SU-DHL-6 (cell line): ENCODE results near the gene SLC17A8.

ENCODE experiments used
- H2AFZ ChIP-seq: fragments of 200-600 bp; sonication (generic); 2 replicates; pipeline ENCODE4 v1.6.1; 2014; ENCODE audit warnings: low read depth, mild to moderate bottlenecking, moderate library complexity, mixed read lengths, antibody characterized with exemption, low read length; ENCODE audit not compliant: severe bottlenecking
- H3F3A ChIP-seq: fragments of 200-600 bp; shearing (Covaris generic); 2 replicates; pipeline ENCODE4 v1.6.0; 2016; ENCODE audit warnings: antibody characterized with exemption, mild to moderate bottlenecking; ENCODE audit not compliant: insufficient read depth
- H3K27ac ChIP-seq: fragments of 200-600 bp; sonication (generic); 2 replicates; pipeline ENCODE4 v1.5.1; 2016; ENCODE audit warnings: low read depth, mild to moderate bottlenecking, low read length, moderate library complexity, mixed read lengths
- H3K27me3 ChIP-seq: fragments of 200-600 bp; sonication (generic), shearing (Covaris generic); 2 replicates; pipeline ENCODE4 v1.6.0; 2014; ENCODE audit warnings: mild to moderate bottlenecking, low read length
- H3K36me3 ChIP-seq: fragments of 200-600 bp; sonication (generic); 2 replicates; pipeline ENCODE4 v1.6.1; 2014; ENCODE audit warnings: mild to moderate bottlenecking, low read length, mixed read lengths
- H3K4me2 ChIP-seq: fragments of 300-600, 200-600 bp; shearing (Covaris generic), sonication (generic); 2 replicates; pipeline ENCODE4 v1.6.0; 2014; ENCODE audit warnings: low read length, low read depth, mild to moderate bottlenecking; ENCODE audit not compliant: poor library complexity, severe bottlenecking
- H3K4me3 ChIP-seq: fragments of 200-600 bp; sonication (generic); 2 replicates; pipeline ENCODE4 v1.5.1; 2014; ENCODE audit warnings: antibody characterized with exemption, low read length, mild to moderate bottlenecking, mixed read lengths; ENCODE audit not compliant: insufficient read depth, poor library complexity, severe bottlenecking
- H3K79me2 ChIP-seq: fragments of 200-600 bp; sonication (generic); 2 replicates; pipeline ENCODE4 v1.6.1; 2014; ENCODE audit warnings: mild to moderate bottlenecking, low read length, moderate library complexity; ENCODE audit not compliant: insufficient read depth
- H3K9ac ChIP-seq: fragments of 200-600 bp; sonication (generic); 2 replicates; pipeline ENCODE4 v1.7.0; 2014; ENCODE audit warnings: mild to moderate bottlenecking, low read length
- H3K9me2 ChIP-seq: fragments of 200-600 bp; sonication (generic); replicated peaks from 2 replicates; pipeline ENCODE4 v1.6.1; 2014; ENCODE audit warnings: low read length; ENCODE audit not compliant: insufficient read depth
- H3K9me3 ChIP-seq: fragments of 200-600 bp; sonication (generic); 2 replicates; pipeline ENCODE4 v1.6.1; 2014; ENCODE audit warnings: low read length, mixed read lengths; ENCODE audit not compliant: insufficient read depth
- H4K20me1 ChIP-seq: fragments of 200-600 bp; sonication (generic); 2 replicates; pipeline ENCODE4 v1.6.1; 2014; ENCODE audit warnings: low read depth, mild to moderate bottlenecking, antibody characterized with exemption, low read length, moderate library complexity, mixed read lengths
- EZH2phosphoT487 ChIP-seq: fragments of 200-600 bp; sonication (generic), shearing (Covaris generic); conservative IDR thresholded peaks from 2 replicates; pipeline ENCODE4 v1.6.1; 2018; ENCODE audit warnings: mild to moderate bottlenecking, antibody characterized with exemption, low read length, moderate library complexity, mixed read lengths
- TF ChIP-seq, protein P1 (sequence below): fragments of 200-600 bp; sonication (generic); IDR thresholded peaks from one replicate; pipeline ENCODE4 v1.5.1; 2017; ENCODE audit warnings: antibody characterized with exemption, mild to moderate bottlenecking, low read length, moderate library complexity; ENCODE audit not compliant: insufficient read depth, poor library complexity, severe bottlenecking

The SLC17A8 gene

DNA sequence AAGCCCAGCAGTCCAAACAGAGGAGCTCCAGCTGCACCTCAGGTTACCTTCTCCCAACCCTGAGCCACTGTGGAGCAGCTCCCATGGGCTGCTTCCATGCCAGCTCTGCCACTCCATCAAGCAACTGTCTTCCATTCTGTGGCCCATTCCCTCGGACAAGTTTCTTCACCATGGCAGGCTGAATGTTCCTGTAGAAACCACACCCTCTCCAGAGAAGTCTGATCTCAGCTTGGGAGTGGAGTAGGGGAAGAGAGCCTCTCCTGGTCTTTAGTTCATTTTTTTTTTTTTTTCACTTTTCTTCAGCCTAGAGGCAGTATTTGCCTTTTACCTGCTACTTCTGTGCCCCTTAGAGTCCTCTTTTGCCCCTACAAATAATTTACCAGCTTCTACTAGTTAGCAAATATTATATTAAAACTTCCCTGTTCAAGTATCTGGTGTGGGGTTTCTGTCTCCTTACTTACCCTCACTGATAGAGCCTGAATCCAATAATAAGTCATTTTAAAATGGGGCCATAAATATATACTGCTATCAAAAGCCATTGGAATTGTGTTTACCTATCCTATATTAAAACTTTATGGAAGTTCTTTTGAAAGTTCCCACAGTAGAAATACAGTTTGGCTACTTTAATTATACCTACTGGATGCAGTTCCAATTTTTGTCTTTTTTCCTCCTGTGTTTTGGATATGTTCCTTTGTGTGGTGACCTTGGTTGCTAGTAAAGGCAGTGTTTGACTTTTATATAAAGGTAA is 11.7 kb upstream of the SLC17A8 start:
- H3K4me2 ChIP-seq, result no peak overlapping the region
- H3K4me3 ChIP-seq, result no peak overlapping the region
- H3K79me2 ChIP-seq, result no peaks in the 10 kb centered on the region
- H3F3A ChIP-seq, result no peaks in the 10 kb centered on the region
- no peak overlapping the region for H2AFZ ChIP-seq
- H4K20me1 ChIP-seq, result no peaks in the 10 kb centered on the region
- TF ChIP-seq, protein P1, sequence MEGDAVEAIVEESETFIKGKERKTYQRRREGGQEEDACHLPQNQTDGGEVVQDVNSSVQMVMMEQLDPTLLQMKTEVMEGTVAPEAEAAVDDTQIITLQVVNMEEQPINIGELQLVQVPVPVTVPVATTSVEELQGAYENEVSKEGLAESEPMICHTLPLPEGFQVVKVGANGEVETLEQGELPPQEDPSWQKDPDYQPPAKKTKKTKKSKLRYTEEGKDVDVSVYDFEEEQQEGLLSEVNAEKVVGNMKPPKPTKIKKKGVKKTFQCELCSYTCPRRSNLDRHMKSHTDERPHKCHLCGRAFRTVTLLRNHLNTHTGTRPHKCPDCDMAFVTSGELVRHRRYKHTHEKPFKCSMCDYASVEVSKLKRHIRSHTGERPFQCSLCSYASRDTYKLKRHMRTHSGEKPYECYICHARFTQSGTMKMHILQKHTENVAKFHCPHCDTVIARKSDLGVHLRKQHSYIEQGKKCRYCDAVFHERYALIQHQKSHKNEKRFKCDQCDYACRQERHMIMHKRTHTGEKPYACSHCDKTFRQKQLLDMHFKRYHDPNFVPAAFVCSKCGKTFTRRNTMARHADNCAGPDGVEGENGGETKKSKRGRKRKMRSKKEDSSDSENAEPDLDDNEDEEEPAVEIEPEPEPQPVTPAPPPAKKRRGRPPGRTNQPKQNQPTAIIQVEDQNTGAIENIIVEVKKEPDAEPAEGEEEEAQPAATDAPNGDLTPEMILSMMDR, result no peak
- TF ChIP-seq EZH2phosphoT487, result no peak
- no peaks in the 10 kb centered on the region for H3K9me2 ChIP-seq
- H3K9me3 ChIP-seq, result no peaks in the 10 kb centered on the region
- H3K36me3 ChIP-seq, result no peaks in the 10 kb centered on the region
- no peaks in the 10 kb centered on the region for H3K27me3 ChIP-seq
- no peak overlapping the region for H3K27ac ChIP-seq
- H3K9ac ChIP-seq, result no peak overlapping the region

DNA sequence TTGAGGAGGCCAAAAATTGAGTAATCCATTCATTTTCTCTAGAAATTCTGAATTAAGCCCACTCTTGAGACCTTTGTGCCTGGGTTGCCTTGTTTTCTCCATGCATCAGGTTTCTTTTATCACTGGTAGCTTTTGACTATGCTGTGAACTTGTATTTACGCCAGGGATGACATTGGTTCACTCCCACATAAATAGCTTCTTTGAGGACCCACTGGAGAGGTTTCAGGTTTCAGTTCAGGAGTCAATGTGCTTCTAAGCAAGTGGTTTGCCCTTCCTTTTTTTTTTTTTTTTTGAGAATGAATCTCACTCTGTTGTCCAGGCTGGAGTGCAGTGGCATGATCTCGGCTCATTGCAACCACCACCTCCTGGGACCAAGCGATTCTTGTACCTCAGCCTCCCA is 10.2 kb upstream of the SLC17A8 start:
- Histone ChIP-seq H3K79me2 (no peaks in the 10 kb centered on the region), H3K4me3 (no peak overlapping the region)

DNA sequence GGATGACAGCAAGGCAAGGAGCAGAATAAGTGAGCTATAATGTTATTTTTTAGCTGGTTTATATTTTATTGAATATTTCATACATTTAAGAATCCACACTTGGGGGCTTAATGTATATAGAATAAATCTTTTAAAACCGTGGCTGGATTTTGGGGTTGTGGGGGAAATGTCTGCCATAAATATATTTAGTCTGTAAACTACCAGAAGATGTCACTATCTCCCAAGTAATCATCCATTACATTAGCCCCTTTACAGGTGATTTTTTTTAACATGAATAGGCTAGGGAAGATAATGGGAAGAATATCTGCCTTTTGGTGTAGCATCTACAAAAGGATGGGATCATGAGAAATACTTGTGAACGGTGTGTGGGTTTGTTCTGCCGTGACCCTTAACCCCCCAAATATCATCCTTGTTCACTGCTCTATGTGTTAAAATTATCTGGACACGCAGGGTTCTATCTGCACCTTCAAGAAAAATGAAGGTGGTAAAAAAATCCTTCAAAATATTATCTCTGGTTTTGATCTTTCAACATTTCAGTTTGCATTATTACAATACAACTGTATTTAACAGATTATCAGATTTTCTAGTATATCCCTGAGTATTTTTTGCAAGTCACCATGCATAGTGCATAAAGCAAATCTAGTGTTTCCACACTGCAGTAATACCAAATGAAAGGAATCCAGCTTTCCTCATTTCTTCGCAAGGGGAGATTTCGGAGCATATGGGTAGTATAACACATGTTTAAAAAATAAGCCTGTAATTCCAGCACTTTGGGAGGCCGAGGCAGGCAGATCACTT is 8.0 kb upstream of the SLC17A8 start:
- Histone ChIP-seq H3K4me3 (no peak overlapping the region), H3K9me3 (no peaks in the 10 kb centered on the region), H3K4me2 (no peak overlapping the region), H3K36me3 (no peaks in the 10 kb centered on the region), H3F3A (no peaks in the 10 kb centered on the region), H2AFZ (no peak overlapping the region), H3K9me2 (no peaks in the 10 kb centered on the region), H3K9ac (no peak overlapping the region), H3K27ac (no peak overlapping the region), H3K79me2 (no peaks in the 10 kb centered on the region), H4K20me1 (no peaks in the 10 kb centered on the region), H3K27me3 (no peaks in the 10 kb centered on the region)
- TF ChIP-seq, protein P1, result no peak
- TF ChIP-seq EZH2phosphoT487, result no peak

More for the DNA sequence above, 10.2 kb upstream of the SLC17A8 start:
- Histone ChIP-seq H3K9me3 (no peaks in the 10 kb centered on the region), H3K27ac (no peak overlapping the region), H3K9me2 (no peaks in the 10 kb centered on the region), H3F3A (no peaks in the 10 kb centered on the region), H2AFZ (no peak overlapping the region), H3K9ac (no peak overlapping the region), H4K20me1 (no peaks in the 10 kb centered on the region), H3K27me3 (no peaks in the 10 kb centered on the region), H3K36me3 (no peaks in the 10 kb centered on the region), H3K4me2 (no peak overlapping the region)
- TF ChIP-seq, protein P1, result no peak
- no peak for TF ChIP-seq EZH2phosphoT487
